ENCODE data around the gene HDGFL3.
"Not testable (repeated sequence)": the region's sequence is repeated elsewhere in the genome, so short reads cannot be mapped to it uniquely, and the experiment has no call there.

HDGFL3 gene

DNA sequence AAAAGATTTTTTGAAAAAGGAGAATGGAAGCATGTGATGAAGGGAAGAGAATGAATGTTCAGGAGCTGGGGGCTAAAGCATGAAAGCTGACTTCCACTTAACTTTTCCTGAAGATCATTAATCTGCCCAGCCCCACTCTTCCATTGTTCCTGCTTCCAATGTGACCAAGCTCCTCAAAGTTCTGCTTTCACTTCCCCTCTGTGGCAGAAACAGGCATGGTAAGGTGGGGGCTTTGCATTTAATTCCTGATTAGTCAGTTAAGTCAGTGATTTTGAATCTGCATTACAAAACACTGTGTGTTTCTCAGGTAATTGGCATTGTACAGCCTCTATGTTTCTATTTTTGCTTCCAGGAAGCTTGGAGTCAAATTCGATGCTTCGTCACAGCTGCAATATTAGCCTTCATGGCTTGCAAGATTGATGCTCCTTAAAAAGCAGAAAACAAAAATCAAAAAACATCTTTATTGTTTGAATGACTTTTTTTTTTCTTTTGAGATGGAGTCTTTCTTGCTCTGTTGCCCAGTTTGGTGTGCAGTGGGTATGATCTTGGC is 107.5 kb downstream of the HDGFL3 start:
- peak; percentile 5 for DNase-seq (ENCODE audit: low spot score)

DNA sequence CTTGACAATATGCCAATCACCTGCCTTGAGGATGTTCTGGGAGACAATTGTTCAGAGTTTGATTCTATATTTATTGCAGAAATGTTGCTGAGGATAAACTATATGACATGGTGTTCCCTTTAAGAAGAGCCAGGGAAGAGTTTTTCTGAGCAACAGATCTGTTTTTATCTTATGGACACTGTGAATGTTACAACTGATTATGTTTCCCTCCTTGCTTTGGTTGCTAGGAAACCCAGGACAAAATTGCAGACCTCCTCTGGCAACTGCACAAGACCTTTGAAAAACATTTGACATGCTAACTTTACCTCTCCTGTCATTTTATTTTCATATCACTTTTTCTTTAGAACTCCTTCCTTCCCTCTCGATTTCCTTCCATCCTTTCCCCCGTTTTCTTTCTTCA is 108.3 kb downstream of the HDGFL3 start:
- DNase-seq (ENCODE audit: low spot score): no peak

DNA sequence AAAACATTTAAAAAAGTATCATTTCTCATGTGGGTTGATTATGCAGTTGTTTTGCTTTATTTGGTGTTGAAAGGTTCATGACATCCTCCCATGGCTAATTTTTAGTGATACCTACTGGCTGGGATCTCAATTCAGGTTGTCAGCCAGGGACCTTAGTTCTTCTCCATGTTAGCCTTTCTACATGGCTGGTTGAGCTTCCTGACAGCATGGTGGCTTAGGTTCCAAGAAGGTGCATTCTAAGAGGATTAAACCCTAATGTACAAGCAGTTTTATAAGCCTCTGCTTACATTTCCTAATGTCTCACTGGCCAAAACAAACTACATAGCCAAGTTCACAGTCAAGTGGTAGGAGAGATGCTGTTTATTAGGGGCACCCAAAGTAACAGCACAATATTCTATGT is 109.5 kb downstream of the HDGFL3 start:
- no peak for DNase-seq (ENCODE audit: low spot score)

DNA sequence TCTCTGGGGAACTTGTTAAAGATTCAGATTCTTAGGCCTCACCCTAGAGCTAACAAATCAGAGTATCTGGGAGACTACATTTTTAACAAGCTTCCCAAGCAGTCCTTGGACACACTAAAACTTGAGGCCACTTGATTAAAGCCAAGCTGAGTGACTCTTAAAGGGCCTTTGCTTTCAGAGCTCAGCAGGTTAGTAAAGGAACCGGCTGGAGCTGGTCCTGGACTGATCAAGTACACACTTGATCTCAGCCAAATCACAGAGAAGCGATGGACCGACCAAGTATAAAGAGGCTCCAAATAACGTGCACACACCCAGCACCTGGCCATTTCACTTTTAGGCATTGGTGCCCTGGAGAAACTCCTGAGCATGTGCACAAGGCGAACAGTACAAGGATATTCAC is 113.0 kb downstream of the HDGFL3 start:
- DNase-seq (ENCODE audit: low spot score): no peak

DNA sequence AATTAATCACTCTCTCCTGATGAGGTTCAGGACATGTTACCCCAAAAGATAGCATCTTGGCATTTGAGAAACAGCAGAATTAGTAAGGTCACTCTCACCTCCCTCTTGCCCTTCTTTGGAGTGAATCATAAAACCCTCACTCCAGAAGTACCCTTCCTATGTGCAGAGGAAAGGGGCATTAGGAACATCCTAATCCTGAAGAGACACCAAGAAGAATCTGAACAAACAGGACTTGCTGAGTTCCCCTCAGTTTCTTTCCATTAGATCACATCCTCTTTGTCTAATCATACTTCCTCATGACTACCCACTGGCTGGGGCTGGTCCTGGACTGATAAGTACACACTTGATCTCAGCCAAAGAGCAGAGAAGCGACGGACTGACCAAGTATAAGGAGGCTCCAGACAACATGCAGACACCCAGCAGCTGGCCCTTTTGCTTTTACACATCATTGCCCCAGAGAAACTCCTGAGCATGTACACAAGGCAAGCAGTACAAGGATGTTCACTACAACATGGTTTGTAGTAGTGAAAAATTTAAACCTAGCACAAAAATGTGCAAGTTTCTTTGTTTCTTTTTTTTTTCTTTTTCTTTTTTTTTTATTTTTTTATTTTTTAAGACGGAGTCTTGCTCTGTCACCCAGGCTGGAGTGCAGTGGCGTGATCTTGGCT is 115.2 kb downstream of the HDGFL3 start:
- no peak for DNase-seq (ENCODE audit: low spot score)

DNA sequence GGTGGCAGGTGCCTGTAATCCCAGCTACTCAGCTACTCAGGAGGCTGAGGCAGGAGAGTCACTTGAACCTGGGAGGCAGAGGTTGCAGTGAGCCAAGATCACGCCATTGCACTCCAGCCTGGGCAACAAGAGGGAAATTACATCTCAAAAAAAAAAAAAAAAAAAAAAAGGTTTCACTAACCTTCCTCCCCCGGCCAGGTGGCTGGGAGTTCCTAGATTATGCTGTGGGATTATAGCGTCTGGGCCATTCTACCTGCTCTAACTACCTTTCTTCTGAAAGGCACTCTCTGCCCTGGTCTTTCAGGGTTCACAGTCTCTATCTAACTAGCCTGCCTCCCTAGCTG is 115.7 kb downstream of the HDGFL3 start:
- DNase-seq (ENCODE audit: low spot score): not testable (repeated sequence)

DNA sequence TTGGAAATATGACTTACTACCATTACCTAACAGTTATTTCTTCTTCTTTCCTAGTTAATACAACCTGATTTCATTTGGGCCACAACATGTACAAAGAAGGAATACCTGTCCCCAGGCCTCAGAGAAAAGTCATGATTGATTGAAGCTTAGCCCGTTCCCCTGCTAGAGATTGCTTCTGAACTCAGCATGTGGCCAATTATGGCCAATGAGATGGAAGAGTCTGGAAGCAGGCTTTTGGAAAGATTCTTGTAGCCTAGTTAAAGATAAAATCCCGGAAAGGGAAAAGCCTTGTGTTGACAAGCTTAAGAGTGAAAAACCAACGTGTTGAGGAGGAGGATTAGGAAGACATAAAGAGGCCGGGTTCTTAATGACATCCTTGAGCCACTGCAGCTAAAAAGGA is 117.2 kb downstream of the HDGFL3 start:
- no peak for DNase-seq (ENCODE audit: low spot score)

DNA sequence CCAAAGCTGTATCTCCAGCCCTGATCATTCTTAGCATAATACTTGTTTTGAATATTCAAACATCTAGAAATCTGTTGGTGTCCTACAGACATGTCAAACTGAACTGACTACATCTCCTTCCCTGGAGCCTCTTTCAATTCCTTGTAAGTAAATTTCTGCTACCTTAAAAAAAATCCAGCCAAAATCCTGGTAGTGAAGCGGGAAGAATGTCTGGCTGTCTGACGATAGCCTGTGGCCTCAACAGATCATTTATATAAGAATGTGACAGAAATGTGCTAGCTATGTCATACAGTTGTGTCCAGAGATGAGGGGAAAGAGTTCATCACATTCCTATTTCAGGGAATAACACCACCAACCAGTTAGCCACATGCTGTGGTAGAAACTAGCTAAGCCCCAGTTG is 118.7 kb downstream of the HDGFL3 start:
- no peak for DNase-seq (ENCODE audit: low spot score)

DNA sequence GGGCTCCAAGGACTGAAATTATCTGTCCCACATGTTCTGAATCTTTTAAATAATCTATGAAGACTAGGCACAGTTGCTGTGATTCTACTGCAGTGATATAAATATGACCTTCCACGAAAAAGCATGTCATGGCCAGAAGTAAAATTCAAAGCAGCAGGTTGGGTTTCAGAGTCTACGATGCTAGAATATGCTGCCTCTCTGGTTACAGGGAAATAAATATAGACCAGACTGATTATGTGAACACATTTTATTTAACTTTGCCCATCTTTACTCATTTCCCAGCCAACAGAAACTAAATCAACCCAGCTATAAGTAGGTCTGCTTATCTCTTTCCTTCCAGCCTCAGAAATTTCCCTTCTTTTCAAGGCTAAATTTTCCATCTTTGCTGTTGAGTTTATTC is 120.0 kb downstream of the HDGFL3 start:
- no peak for DNase-seq (ENCODE audit: low spot score)

DNA sequence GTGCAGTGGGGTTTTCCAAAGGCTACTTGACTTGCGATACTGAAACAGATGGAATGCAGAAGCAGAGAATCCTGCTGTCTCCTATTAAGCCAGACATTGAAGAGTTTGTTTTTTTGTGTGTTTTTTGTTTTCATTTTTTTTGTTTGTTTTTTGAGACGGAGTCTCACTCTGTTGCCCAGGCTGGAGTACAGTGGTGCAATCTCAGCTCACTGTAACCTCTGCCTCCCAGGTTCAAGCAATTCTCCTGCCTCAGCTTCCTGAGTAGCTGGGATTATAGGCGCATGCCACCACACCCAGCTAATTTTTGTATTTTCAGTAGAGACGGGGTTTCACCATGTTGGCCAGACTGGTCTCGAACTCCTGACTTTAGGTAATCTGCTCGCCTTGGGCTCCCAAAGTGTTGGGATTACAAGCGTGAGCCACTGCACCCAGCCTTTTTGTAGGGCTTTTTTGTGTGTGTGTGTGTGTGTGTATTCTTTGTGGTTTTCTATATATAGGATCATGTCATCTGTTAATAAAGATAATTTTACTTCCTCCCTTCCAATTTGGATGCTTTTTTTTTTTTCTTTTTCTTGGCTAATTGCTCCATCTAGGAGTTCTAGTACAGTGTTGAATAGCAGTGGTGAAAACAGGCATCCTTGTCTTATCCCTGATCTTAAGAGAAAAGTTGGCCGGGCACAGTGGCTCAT is 121.6 kb downstream of the HDGFL3 start:
- DNase-seq (ENCODE audit: low spot score): not testable (repeated sequence)

DNA sequence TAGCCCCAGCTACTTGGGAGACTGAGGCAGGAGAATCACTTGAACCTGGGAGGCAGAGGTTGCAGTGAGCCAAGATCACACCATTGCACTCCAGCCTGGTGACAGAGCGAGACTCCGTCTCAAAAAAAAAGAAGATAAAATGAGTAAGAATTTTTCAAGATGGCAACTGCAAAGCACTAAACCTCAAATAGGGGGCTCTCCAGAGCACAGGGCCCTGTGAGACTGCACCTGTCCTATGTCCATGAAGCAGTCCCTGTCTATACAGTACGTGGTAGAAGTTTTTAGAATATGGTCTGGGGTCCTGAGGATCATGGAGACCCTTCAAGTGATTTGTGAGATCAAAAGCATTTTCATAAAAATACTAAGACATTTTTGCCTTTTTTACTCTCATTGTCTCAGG is 122.2 kb downstream of the HDGFL3 start:
- DNase-seq (ENCODE audit: low spot score): not testable (repeated sequence)

DNA sequence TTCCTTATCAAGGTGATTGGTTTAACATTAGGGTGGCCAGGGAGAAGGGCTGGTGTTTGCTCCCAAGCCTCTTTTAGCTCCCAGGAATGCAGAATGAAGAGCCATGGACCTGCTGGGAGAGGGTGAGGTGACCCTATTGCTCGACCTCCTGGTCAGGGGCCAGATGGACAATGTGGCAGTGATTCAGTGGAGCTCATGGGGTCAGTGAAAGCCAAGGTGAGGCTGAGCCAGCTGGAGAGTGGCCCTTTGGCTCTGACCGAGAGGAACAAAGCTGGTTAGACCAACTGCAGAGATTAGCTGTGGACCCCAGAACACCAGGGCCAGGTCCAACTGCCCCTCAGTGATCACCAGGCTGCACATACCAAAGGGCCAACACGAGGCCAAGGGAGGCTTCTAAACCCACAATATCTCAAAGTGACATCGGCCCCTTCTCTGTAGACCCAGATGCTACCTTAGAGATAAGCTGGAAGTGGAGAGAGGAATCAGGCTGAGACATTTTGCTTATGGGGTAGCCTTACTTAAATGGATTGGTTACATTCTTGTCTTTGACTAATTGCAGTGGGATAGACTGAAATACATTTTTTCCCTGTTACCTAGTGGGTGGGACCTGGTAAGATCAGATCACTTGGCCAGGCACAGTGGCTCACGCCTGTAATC is 124.8 kb downstream of the HDGFL3 start:
- no peak for DNase-seq (ENCODE audit: low spot score)

DNA sequence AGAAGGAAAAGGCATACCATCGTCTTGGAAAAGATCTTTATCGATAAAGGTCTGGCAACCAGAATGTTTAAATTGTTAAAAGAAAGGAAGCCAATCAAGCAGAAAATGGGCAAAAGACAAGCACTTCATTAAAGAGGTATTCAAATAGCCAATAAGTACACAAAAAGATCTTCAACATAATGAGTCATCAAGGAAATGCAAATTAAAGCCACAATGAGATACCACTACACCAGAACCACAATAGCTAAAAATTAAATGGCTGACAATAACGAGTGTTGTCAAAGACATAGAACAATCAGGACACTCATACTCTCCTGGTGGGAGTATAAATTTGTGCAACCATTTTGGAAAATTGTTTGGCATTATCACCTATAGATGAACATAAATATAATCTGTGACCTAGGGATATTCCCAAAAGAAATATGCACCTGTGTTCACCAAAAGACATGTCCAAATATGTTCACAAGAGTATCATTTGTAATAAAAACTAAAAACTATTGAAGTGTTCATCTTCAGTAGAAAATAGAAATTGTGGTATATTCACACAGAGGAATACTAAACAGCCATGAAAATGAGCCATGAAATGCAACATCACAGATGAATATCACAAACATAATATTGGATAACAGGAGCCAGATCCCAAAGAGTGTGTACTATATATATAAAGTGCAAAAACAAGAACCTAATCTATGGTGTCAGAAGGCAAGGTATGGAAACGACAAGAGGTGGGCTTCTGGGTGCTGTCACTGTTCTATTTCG is 126.2 kb downstream of the HDGFL3 start:
- no peak for DNase-seq (ENCODE audit: low spot score)

DNA sequence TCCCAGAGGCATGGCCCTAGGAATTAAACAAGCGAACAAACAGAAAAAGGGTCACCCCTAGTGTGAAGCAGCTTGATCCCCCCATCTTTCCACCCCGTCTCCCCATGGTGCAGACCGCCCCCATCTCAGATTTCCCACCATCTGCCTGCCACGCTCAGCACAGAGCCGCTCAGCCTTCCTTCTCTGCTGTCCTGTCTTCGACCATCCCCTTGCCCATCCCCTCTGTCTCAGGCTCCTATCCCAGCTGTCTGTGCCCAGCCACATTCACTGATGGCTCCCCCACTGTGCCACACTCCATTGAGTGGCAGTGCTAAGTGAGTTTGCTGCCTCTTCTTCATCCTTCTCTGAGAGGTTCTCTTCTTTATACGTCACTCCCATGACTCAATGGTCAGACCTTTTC is 128.9 kb downstream of the HDGFL3 start:
- DNase-seq (ENCODE audit: low spot score): no peak

Data from CD4-positive, alpha-beta T cell treated with Interleukin-15 for 4 hours (primary cell).